HG02588 (cell line): Measurements from ENCODE around the gene STOML1.

Experiments used
- ATAC-seq: cut with Tn5 transposase; IDR thresholded peaks from one replicate; pipeline ENCODE4 v1.9.1; 2021; ENCODE audit warnings: mild to moderate bottlenecking, moderate library complexity; ENCODE audit not compliant: unreplicated experiment

Gene STOML1

DNA sequence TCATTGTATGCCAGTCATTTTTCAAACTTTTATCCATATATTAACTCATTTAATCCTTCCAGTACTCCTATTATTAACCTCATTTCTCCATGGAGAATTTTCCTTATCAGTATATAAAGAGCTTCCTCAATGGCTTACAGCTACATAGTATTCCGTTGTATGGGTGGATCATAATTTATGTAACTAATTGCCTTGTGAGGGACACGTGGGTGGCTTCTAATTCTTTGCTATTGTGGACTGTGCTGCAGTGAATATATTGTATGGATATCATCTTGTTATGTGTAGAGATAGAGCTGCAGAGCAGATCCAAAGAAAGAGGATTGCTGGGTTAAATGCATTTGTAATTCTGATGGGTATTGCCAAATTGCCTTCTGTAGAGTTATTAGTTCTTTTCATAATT, 27.6 kb upstream of the STOML1 start:
- no peak for ATAC-seq

DNA sequence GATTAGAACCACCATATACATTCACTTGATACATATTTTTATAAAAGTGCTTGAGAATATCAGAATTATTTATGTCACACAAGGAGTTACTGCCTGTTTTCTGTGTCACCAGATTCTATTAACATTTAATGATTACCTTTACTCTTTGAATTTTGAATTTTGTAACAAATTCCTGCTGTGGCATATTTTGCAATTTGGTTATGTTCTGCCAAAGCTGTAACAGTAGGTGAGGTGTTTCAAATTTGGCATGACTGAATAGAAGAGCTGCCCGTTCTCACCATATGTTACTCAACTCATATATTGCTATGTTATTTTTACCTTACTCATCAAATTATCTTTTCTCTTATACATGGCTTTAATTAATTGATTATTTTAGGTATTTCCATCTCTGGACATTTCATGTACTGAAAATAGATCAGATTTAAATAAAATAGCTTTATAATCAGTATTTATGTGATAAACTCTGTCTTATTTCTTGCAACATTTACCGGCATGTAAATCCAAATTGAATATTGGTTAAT, 21.3 kb upstream of the STOML1 start:
- ATAC-seq, result no peak

DNA sequence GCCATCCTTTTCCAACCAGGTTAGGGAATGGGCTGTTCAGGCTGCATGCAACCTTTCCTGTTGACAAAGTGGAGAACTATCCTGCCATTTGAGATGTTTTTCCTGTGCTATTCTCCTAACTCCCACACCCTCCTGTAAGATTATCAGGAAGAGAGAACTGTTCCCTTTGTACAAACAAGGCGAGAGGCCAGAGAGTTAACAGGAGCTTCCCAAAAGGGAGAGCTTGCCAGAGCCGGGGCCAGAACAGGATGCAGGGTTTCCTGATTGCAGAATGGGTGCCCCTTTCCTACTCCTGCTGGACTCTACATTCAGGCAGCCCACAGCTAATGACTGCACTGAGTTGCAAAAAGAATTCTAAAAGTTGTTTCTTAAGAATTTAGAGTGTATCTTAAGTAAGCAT, 19.5 kb upstream of the STOML1 start:
- no peak for ATAC-seq

DNA sequence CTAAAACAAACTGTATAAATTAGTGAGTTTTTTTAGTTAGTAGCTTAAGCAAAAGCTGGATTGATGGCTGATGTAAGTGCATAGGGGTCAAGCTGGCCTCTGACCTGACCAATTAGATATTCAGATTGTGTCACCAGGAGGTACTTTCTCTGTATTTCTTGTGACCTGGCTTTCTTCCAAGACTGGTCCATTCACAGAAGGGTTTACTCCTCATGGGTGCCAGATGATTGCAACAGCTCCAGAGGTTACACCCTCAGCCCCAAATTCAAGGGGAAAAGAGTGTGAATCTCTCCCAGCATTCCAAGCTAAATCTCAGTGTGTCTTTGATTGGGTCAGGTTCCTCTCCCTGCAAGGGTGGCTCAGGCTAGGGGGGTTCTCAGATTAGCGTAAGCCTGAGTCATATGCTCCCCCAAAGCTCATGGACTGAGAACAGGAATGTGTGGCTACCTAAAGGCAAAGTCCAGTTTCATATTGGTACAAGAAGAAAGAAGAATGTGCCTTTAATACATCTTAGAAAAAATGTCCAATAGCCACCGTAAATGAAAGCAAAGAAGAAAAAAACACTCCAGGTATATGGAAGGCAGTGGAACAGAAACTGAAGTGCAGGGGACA, 18.9 kb upstream of the STOML1 start:
- no peak for ATAC-seq

DNA sequence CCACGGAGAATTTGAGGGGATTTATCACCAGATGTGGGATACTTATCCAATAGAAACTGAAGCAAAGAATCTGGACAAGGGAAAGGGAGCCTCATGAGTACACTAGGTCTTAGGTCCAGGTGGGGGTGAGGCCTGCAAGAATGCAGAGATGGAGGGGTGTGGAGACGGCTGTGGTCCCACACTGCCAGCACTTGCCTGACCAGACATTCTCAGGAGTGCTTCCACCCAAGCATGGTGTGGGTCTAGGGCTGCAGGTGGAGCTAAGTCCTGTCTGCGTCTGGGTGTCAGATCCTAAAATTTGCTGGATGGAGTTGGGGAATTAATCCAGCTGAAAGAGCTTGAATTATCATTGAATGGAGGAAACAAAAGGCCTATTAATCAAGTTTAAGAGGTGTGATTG, 16.8 kb upstream of the STOML1 start:
- ATAC-seq, result no peak

GRCh38 chr15:74007820-74008371, 15.8 kb upstream of the STOML1 start:
- ATAC-seq, result no peak

GRCh38 chr15:74006774-74007639, 14.9 kb upstream of the STOML1 start:
- no peak for ATAC-seq

- no peak for ATAC-seq
Measured at GRCh38 chr15:73997986-73998385, 5.9 kb upstream of the STOML1 start.

DNA sequence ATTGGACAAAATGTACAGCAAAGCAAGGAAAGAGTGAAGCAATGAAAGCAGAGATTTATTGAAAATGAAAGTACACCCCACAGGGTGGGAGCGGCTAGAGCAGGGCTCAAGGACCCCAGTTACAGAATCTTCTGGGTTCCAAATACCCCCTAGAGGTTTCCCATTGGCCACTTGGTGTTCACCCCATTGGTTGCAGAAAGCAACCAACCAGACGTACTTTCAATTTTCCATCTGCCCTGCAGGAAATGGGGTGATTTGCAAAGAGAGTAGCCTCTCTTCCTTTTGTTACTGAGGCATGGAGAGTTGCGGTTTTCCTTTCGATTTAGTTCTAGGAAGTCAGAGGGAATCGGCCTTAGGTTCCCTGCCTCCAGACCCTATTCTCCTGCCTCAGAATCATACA, 4.8 kb upstream of the STOML1 start:
- no peak for ATAC-seq

DNA sequence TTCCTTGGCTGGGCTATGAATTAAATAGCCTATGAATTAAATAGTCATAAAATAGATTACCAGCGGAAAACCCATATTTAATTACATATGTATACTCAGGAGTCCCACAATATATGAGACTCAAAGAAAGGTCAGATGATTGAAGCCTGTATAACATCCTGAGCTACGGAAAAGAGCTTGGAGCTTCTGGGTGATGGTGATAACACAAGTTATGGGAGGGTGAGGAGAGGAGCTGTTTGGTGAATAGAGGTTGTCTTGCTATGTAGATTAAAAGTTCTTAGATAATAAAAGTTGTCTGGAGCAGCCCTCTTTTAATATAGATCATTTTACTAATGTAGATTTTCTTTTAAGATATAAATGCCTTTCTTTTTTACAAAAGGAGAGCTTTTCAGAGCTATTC, 4.2 kb upstream of the STOML1 start:
- no peak for ATAC-seq

- no peak for ATAC-seq
Measured at GRCh38 chr15:73994912-73995622, 3.0 kb upstream of the STOML1 start.

GRCh38 chr15:73994413-73994883, 2.4 kb upstream of the STOML1 start, which contains the start of gene PML:
Gene PML, plus strand, starts transcription at chr15:73994716. Its CDS starts 97 bp downstream, at chr15:73994813.
- peak; percentile 69 for ATAC-seq

DNA sequence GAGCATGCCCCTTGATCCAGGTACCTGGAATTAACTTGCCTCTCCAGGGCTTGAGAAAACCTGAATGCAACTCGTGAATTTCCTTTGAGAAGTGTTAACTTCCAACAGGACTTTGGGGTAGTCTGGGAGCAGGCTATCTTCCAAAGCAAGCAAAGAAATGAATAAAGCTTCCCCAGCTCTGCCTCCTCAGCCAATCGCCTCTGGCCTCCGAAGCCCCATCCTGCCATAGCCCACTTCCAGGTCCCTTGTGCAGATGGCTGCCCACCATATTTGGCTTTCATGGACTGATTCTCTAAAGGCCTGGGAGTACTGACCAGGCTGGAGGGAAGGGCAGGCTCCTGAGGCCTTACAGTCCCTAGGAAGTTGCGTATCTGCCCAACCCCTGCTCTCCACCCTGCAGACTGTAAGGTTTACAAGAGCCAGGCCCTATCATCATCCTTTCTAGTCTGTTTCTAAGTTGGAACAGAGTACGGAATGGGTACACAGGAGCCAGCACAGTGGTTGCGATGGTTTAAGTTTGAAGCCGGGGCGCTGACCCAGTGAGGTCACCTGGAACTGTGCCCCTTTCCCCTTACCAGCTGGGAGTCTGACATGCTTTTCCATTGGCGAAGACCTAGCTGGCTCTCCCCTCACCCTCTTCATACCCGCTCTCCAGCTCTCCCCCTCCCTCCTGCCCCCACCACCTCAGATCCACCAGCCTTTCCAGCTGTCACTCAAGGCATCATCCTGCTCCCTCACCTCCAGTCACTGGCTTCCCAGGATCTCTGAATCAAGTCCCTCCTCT, 1.3 kb upstream of the STOML1 start:
- no peak for ATAC-seq

GRCh38 chr15:73992594-73992898, 451 bp upstream of the STOML1 start:
- no peak for ATAC-seq

- no peak for ATAC-seq
Measured at GRCh38 chr15:73991260-73991659, 835 bp downstream of the STOML1 start.

DNA sequence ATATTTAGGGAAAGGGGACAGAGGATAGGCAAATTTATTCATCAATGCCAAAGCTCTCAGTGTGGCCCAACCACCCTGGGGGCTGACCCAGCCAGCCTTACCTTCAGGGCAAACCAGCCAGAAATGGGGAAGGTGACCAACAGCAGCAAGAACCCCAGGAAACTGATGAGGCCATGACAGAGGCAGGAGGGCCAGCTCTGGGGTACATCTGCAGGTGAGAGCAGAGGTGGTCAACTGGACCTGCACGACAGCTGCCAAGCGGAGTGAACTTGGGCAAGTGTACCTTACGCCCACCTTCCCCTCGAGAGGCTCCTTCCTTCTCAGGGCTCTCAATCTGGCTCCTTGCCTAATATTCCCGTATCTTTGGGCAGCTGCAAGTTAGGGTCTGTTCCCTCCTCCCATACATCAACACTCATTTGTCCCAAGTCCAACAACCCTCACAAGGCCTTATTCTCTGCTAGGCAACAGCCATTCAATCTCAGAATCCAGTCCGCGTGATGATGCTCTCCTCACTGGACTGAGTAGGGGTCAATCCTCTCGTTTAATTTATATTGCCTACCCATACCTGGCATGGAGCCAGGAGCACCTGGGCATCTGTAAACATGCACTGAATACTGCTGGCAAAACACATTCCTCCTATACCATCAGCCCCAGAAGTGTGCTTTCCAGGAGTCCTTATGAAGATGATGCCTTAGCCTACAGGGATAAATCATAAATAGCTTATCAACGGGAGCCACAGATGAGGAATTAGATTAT, 1.7 kb downstream of the STOML1 start:
- ATAC-seq, result no peak

DNA sequence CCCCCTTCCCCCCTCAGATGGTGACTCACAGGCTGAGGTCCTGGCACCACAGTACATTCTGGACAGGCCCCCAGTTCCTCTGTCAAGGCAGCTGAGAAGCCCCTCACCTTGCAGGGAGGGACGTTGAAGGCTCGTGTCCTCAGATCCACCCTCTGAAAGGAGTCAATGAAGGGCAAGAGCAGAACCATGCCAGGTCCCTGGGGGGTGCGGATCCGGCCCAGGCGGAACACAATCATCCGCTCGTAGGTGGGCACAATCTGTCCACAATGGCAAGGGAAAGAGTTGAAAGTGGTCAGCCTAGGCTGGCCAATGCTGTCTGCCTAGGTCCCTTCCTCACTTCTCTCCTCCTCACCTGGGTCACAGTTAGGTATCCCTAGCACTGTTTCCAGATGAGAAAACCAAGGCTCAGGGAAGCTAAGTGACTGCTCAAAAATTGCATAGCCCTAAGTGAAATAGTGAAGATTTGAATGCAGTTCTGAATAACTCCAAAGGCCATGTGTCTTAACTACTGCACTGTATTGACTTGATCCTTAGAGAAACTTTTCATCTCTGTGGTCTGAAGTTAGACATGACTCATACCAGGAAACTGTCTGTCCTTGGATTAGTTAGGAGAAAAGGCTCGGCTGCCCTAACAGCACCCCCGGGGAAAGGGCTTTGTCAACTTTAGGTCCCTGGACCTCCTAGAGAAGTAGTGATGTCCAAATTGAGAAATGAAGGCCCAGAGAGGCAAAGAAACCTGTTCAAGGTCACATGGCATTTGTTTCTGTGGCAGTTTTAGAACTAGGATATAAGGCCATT, 2.9 kb downstream of the STOML1 start:
- ATAC-seq, result no peak

DNA sequence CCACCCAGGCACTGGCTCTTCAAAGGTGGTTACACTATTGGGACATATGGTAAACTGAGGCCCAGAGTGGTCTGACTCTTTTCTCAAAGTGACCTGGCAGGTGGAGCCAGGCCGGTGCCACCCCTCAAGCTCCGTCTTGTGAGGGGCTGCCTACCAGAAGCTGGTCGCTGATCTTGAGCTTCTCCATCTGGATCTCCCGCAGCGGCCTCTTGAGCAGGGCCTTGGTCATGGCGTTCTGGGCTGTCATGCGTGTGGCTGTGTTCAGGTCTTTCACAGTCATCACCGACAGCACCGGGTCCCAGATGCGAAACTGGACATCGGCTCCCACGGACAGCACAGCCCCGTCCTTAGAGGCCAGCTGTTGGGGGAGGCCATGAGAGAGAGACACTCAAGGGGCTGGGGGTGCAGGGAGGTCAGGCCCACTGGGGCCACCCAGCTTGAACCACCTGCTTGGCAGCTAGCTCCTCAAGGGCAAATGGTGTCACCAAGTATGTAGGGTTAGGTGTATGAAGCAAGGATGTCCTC, 3.6 kb downstream of the STOML1 start:
- ATAC-seq, result no peak
